Measurements from ENCODE around the gene SNX1. TPM values are rescaled to one million over a fixed set of nuclear protein-coding genes. Genes with fewer than 3 reads are reported as not detected.
A peak's percentile ranks its signal among the peaks of the same experiment; 100 is the strongest.

SNX1 gene
- total RNA-seq, 1 donor from 2014 or later, result 66.2 TPM

- no peak for DNase-seq (ENCODE audit: low spot score)
- ATAC-seq, result no peak
Observed at GRCh38 chr15:64144192-64144564, 48.4 kb downstream of the SNX1 start.

- no peak for DNase-seq (ENCODE audit: low spot score)
- ATAC-seq, result no peak
Observed at GRCh38 chr15:64144565-64145281, 48.9 kb downstream of the SNX1 start.

- ATAC-seq (no peak), DNase-seq (ENCODE audit: low spot score) (no peak)
Observed at GRCh38 chr15:64146041-64146440, 50.3 kb downstream of the SNX1 start.

GRCh38 chr15:64146520-64146884 is 50.7 kb downstream of the SNX1 start:
- ATAC-seq (no peak), DNase-seq (ENCODE audit: low spot score) (no peak)

GRCh38 chr15:64146885-64147681 is 51.3 kb downstream of the SNX1 start:
- DNase-seq (ENCODE audit: low spot score), result no peak
- no peak for ATAC-seq

- DNase-seq (ENCODE audit: low spot score), result no peak
- no peak for ATAC-seq
Observed at GRCh38 chr15:64148168-64148567, 52.4 kb downstream of the SNX1 start.

GRCh38 chr15:64148581-64148980 is 52.8 kb downstream of the SNX1 start:
- no peak for ATAC-seq
- no peak for DNase-seq (ENCODE audit: low spot score)

- ATAC-seq, result no peak
Observed at GRCh38 chr15:64149424-64149823, 53.6 kb downstream of the SNX1 start.

GRCh38 chr15:64149893-64150578 is 54.3 kb downstream of the SNX1 start:
- DNase-seq (ENCODE audit: low spot score), result no peak
- ATAC-seq, result no peak

More at GRCh38 chr15:64149424-64149823, 53.6 kb downstream of the SNX1 start:
- DNase-seq (ENCODE audit: low spot score), result no peak

GRCh38 chr15:64151727-64152506 is 56.1 kb downstream of the SNX1 start, which contains the start of gene SNX22:
Gene SNX22 (plus strand): TSS chr15:64151731. CDS start chr15:64151776, 45 bp downstream.
- ATAC-seq (peak; percentile 10), DNase-seq (ENCODE audit: low spot score) (no peak)

GRCh38 chr15:64152507-64153387 is 57.0 kb downstream of the SNX1 start:
- no peak for DNase-seq (ENCODE audit: low spot score)
- no peak for ATAC-seq

GRCh38 chr15:64153480-64154367 is 57.9 kb downstream of the SNX1 start:
- ATAC-seq, result peak; percentile 79
- peak; percentile 92 for DNase-seq (ENCODE audit: low spot score)

- ATAC-seq, result no peak
- DNase-seq (ENCODE audit: low spot score), result no peak
Observed at GRCh38 chr15:64155802-64156651, 60.2 kb downstream of the SNX1 start.

- DNase-seq (ENCODE audit: low spot score), result no peak
- no peak for ATAC-seq
Observed at GRCh38 chr15:64156652-64157331, 61.0 kb downstream of the SNX1 start.

- ATAC-seq (no peak), DNase-seq (ENCODE audit: low spot score) (no peak)
Observed at GRCh38 chr15:64157599-64158125, 61.9 kb downstream of the SNX1 start.

GRCh38 chr15:64158363-64159134 is 62.8 kb downstream of the SNX1 start:
- ATAC-seq, result no peak
- DNase-seq (ENCODE audit: low spot score), result no peak

All from left lobe of liver (tissue), 2 donors.